ENCODE data around the gene ARID4B.

DNA sequence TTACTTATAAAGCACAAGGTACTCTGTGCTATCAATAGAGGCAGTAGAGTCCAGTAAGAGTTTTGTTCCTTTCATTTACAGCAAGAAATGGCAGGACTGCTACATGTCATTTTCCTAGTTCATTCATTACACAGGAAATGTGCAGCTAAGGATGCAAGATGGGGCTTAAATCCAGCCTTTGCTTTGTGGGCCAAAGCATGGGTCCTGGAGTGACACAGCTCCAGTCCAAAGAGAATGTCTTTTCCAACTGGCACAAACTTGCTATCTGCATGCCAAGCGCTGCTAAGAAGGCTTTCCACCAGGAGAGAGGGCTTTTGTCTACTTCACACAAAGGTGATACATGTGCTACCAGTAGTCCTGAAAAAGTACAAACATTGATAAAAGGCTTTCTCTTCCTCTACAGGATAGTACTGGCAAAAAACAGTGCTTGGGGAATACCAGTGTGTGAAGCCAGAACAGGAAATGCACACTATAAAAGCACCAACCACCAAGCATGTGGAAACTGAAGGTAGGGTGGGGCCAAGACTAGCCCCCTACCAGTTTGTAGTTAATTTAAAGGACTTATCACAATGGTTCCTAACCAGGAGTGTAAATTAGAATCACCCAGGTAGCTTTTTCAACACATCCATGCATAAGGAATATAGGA is 68.7 kb downstream of the ARID4B start:
- TF ChIP-seq, protein P1, sequence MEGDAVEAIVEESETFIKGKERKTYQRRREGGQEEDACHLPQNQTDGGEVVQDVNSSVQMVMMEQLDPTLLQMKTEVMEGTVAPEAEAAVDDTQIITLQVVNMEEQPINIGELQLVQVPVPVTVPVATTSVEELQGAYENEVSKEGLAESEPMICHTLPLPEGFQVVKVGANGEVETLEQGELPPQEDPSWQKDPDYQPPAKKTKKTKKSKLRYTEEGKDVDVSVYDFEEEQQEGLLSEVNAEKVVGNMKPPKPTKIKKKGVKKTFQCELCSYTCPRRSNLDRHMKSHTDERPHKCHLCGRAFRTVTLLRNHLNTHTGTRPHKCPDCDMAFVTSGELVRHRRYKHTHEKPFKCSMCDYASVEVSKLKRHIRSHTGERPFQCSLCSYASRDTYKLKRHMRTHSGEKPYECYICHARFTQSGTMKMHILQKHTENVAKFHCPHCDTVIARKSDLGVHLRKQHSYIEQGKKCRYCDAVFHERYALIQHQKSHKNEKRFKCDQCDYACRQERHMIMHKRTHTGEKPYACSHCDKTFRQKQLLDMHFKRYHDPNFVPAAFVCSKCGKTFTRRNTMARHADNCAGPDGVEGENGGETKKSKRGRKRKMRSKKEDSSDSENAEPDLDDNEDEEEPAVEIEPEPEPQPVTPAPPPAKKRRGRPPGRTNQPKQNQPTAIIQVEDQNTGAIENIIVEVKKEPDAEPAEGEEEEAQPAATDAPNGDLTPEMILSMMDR (IDR thresholded peaks at IDR 0.05 in 4 of 5, conservative IDR thresholded peaks at IDR 0.05 in 1 of 5) = no peak
- no peak for TF ChIP-seq POLR2A (IDR thresholded peaks at IDR 0.05)
